Stimulated activated CD4-positive, alpha-beta T cell treated with anti-CD3 and anti-CD28 coated beads, Interleukin-4, amount 100 ng/mL, for 4 hours (primary cell): ENCODE measurements around the gene YTHDF2.

Experiments
- DNase-seq, 2 experiments: peaks; one replicate each; pipeline ENCODE4 v3.0.0-alpha.2; 2020

YTHDF2 gene

DNA sequence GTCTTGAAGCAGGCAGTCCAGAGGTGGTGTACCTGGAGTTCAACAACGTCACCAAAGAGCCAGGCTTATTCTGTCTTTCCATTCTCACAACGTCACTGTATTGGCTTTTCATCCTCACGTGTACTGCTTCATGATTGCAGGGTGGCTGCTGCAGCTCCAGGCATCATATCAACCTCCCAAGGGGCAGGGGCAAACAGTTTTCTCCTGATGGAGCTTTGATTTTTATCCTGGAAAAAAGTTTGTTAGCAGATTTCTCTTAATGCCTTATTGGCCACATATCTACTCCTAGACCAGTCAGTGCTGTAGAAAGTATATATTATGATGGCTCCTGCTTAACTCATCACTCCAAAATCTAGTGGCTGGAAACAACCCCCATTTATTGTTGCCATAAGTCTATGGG is 66.9 kb downstream of the YTHDF2 start:
- DNase-seq, result no peak

DNA sequence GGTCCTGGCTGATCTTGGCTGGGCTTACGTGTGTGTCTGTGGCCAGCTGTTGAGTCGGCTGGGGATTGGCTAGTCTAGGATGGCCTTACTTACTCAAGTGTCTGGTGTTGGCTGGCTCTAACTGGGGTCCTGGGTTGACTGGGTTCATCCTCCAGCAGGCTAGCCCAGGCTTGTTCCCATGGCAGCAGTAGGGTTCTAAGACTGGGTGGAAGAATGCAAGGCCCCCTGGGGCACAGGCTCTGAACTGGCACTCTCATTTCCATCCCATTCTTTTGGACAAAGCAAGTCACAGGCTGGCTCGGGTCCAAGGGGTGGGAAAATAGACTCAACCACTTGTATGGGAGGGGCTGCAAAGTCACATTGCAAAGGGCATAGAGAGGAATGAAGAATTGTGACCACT is 67.3 kb downstream of the YTHDF2 start:
- no peak for DNase-seq

DNA sequence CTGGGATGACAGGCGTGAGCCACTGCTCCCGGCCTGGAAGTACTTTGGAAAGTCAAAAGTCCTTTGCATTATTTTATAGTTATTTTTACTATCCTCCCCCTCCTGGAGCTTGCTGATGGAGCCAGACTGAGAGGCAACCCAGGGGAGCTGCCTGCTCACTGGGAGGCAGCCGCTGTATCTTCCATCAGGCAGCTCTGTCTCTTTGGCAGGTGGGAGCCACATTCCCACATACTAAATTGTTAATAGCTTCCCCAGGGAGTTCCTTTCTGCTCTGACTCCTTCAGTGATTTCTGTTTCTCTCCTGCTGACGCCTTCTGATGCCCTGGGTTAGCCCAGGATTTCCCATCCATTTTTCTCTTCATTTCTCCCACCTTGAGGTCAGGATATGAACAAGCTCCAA is 70.3 kb downstream of the YTHDF2 start:
- no peak for DNase-seq

GRCh38 chr1:28807986-28808385 is 71.2 kb downstream of the YTHDF2 start:
- no peak for DNase-seq

DNA sequence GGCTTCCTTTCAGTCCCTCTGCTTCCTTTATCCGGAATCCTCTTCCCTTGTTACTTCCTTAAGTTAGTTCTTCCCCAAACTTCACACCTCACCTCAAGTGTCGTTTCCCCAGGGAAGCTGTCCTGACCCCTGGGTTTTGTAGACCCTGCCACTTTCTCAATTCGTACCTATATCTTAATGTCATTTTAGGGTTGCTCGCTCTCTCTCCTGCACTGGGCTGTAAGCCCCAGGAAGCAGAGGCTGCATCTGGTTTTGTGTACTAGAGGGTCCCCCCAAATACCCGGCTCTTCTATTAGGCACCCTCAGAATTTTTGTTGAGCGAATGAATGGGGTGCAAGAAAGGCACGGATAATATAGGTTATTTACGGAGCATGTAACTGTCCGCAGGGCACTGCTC is 74.6 kb downstream of the YTHDF2 start:
- no peak for DNase-seq

DNA sequence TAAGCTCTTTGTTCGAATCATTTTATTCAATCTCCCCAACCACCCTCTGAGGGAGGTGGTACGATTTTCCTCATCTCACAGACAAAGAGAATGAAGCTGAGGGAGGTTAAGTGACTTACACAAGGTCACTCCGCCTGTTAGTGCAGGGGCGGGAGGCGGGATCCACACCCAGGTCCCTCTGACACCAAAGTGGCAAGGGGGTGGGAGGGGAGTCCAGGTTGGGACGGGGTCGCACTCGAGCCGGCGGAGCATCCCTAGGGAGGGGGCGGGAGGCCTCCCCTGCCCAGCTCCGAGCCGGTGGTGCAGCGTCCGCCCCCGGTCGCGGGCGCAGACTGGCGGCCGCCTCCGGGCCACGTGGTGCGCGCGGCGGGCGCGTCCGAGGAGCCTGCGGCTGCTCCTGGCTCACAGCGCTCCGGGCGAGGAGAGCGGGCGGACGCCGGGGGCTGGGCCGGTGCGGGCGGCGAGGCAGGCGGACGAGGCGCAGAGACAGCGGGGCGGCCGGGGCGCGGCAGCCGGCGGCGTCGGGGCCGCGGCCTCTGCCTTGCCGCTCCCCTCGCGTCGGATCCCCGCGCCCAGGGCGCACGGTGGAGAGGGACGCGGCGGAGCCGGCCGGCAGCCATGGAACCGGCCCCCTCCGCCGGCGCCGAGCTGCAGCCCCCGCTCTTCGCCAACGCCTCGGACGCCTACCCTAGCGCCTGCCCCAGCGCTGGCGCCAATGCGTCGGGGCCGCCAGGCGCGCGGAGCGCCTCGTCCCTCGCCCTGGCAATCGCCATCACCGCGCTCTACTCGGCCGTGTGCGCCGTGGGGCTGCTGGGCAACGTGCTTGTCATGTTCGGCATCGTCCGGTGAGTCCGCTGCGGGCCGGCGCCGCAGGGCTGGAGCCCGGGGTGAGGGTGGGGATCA is 75.3 kb downstream of the YTHDF2 start, which contains the start of gene OPRD1:
Gene OPRD1 (plus strand): TSS at position 405 of the 903 bp plus-strand sequence. CDS start 214 bp downstream, at position 619.
- DNase-seq, result no peak

DNA sequence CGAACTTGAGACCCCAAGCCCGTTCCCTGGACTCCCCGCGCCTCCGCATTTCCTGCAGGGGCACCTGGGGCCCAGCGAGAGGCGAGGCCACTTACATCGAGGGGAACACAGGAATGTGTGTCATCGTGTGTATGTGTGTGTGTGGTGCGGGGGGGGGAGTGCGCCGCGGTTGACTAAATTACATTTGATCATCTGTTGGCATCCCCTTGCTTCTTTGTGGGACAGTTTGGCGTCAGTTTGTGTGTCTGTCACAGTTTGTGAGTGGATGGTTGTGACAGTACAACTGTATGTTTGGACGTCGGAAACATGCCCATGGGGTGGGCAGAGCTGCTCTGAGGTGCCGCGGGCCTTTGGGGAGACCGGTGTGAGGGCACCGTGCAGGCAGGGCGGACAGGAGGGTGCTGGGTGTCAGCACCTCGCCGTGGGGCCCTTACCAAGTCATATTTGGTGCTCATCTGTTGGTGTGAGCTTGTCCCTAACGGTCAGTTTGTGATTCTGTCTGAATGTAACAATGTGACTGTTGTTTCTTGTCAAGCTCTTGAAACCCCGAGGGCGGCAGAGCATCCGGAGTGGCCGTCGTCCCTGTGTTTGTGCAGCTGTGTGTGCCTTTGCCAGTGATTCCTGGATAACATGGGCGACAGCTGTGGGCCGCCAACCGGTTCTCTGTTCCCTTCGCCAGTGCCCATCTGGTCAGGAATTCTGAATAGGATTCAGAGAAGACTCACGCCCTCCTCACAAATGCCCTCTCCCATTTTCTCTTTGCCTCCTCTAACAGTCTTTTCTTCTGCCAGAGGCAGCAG is 76.1 kb downstream of the YTHDF2 start:
- DNase-seq, result no peak

DNA sequence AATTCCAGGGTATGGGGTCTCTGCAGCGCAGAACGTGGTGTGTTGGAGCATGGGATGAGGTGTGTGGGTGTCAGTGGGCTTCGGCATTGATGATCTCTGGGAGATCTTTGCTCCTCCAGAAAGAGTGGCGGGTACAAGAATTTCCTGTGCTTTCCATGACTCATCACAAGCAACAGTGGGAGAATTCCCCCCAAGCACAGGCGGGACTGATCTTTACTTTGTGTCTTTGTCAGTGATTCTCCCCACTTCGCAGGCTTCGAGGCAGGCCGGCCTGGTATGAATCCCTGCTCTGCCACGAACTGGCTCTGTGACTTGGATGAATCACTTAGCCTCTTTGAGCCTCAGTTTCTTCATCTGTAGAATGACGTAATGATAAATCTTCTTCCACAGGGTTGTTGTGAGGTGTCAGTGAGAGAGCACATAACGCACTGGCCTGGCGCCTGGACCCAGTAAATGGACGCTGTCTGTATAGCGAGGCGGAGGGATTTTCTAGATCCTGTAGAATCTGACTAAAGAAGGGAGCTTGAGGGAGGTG is 77.3 kb downstream of the YTHDF2 start:
- no peak for DNase-seq

DNA sequence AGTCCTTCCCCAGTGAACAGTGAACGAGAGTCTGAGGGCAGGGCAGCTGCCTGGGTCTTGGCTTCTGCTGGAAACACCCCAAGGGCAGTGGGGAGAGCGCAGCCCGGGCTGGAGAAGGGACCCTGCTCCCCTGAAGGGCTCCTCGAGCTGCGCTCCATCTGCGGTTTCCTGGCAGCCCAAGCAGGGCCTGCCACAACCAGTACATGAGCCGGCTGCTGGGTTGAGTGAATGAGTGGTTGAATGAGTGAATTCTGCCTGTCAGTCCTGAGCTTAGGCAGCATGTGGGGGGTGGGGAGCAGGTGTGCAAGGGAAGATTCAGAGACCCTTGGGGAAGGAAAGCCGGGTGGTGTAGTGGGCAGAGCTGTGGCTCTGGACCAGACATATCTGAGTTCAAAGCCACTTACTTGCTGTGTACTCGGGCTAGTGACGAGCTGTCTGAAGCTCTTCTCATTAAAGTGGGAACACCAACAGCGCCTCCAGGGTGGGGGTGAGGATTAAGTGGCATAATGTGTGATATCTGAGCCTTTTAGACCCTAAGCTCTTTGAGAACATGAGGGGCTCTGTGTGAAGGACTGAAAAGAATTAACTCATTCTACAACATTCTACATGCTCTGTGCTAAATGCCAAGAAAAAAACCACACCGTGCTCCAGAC is 78.9 kb downstream of the YTHDF2 start:
- DNase-seq, result peak in 1 of 2 experiments; percentile 1

GRCh38 chr1:28817133-28817532 is 80.4 kb downstream of the YTHDF2 start:
- DNase-seq, result no peak

DNA sequence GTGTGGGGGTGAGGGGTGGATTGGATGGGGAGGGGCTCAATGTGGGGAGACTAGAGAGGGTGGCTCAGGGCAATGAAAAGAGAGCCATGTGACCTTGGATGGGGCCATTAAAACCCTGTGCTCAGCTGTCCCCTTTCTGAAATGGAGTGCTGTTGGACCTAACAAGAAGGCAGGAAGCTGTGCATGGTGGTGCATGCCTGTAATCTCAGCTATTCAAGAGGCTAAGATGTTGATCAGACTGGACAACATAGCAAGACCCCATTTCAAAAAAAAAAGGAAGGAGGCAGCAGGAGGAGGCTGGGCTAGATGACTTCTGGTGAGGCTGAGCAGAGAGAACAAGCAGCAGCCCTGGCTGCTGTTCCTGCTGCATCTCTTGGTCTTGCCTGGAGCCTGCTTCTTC is 82.3 kb downstream of the YTHDF2 start:
- DNase-seq, result no peak
